ENCODE measurements around the gene PDE6D.
"Not testable (repeated sequence)": the region's sequence is repeated elsewhere in the genome, so short reads cannot be mapped to it uniquely, and the experiment has no call there.

PDE6D gene

DNA sequence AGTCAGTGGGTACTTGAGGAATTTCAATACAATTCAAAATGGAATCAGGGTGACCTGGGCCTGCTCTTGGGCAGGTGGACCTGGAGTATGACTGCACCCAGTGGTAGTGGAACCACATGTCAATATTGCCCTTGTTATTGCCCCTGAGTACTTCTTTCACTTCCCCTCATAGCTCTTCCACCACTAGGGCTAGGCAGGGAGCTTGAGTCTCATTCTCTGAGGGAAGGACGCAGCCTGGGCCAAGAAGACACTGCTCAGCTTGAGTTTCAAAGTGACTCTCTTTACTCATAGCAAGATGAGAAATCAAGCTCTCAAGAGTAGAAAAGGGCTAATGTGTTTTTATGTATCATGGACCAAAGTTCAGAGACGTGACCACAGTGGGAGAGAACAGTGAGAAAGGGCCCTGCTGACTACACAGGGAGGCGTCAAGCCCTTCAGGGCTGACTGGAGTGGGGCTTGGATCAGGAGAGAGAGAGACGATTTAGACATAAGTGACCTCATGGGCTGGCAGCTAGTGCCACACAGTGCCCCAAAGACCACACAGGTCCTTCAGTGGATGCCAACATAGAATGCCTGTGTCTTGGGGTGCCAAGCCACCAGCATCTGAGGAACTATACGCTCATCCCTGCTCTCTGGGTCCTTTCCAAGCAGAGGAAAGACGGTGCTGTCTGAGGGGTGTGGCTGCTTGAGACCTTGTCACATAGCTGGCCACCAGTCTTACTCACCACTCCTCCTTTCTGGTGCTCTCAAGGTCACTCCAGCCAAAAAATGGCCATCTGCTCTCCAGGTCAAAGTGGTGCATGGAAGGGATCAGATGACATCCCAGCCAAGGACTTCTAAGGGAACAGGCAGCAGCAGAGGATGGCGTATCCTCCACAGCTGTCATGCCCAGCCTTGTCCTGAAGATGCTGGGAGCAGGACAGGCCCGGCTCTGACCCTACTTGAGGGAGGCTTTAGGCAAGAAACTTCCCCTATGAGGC is 59.8 kb downstream of the PDE6D start:
- DNase-seq (ENCODE audit: extremely low read depth in 1 of 2, low read depth in 1 of 2) = no peak

DNA sequence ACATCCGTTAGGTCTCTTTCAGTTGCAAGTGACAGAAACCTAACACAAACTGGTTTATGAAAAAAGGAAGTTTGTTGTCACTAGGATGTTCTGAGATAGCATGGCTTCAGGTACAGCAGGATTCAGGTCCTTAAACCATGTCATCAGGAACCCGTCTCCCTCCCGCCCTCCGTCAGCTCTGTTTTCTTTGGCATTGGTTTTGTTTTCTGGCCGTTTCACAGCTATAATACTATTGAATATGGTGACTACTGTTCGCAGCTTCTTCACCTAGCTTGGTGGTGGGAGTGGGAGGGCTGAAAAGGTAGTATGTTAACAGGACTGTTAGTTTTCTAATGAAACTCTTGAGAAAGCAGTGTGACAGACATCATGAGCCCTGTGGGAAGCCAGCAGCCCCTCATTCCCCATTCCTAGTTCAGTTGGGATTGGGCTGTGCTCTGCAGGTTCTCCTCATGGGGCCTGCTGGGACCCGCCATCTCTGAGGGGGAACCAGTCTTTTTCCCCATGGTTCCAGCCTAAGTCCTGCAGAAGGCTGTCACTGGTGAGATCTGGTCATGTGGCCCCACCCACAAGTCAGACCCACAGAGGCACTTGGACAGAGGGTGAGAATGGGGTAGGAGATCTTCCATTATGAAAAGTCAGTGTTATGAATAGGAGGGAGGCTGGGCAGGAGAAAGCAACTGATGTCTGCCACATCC is 60.6 kb downstream of the PDE6D start:
- no peak for DNase-seq (ENCODE audit: extremely low read depth in 1 of 2, low read depth in 1 of 2)

- DNase-seq (ENCODE audit: extremely low read depth in 1 of 2, low read depth in 1 of 2) = no peak
These were observed 62.3 kb downstream of the PDE6D start for GRCh38 chr2:231718799-231719198.

- DNase-seq (ENCODE audit: extremely low read depth in 1 of 2, low read depth in 1 of 2) = no peak
These were observed 63.6 kb downstream of the PDE6D start for GRCh38 chr2:231717281-231718171.

GRCh38 chr2:231716666-231717280 is 64.3 kb downstream of the PDE6D start:
- no peak for DNase-seq (ENCODE audit: extremely low read depth in 1 of 2, low read depth in 1 of 2)

DNA sequence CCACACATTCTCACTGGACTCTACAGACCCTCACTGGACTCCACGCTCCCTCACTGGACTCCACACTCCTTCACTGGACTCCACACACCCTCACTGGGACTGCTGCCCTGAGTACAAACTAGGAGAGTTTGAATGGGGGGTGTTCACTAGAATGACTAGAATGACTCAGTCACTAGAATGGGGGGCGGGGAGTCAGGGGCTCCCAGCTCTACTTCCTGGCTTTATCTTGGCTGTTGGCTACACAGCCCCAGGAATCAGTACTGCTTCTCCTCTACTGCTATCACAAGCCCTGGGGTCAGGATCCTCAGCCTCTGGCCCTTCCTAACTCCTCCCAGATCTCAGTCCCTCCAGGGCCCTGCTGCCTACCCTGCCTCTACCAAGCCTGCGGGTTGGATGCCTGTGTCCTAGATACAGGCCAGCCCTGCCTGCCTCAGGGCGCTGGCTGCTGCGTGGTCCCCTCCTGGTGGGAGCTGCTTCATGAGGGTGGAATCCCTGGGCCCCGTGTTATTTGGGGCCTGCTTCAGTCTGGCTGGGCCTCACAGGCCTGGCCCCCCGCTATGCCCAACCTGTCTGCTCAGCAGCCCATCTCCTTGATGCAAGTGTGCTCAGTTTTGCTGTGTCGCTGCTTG is 65.0 kb downstream of the PDE6D start:
- no peak for DNase-seq (ENCODE audit: extremely low read depth in 1 of 2, low read depth in 1 of 2)

- DNase-seq (ENCODE audit: extremely low read depth in 1 of 2, low read depth in 1 of 2) = no peak
These were observed 65.6 kb downstream of the PDE6D start for GRCh38 chr2:231715499-231715837.

- peak; percentile 61 to 75 for DNase-seq (ENCODE audit: extremely low read depth in 1 of 2, low read depth in 1 of 2)
These were observed 66.2 kb downstream of the PDE6D start for GRCh38 chr2:231714639-231715498.

GRCh38 chr2:231713730-231714638 is 67.1 kb downstream of the PDE6D start:
- peak; percentile 79 to 87 for DNase-seq (ENCODE audit: extremely low read depth in 1 of 2, low read depth in 1 of 2)

DNA sequence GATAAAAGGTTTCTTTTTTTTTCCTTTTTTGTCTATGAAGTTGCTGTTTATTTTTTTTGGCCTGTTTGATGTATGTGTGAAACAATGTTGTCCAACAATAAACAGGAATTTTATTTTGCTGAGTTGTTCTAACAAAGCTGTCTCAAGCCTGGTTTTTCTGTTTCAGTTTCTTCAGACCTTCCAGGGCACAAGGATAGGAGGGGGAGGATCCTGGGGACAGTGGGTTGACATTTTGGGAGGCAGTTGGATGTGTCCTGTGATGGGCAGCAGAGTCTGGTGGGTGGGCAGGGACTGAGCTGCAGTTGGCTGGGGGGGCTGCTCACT is 67.7 kb downstream of the PDE6D start:
- DNase-seq (ENCODE audit: extremely low read depth in 1 of 2, low read depth in 1 of 2) = not testable (repeated sequence)

- DNase-seq (ENCODE audit: extremely low read depth in 1 of 2, low read depth in 1 of 2) = not testable (repeated sequence)
These were observed 68.5 kb downstream of the PDE6D start for GRCh38 chr2:231712451-231713021.

DNA sequence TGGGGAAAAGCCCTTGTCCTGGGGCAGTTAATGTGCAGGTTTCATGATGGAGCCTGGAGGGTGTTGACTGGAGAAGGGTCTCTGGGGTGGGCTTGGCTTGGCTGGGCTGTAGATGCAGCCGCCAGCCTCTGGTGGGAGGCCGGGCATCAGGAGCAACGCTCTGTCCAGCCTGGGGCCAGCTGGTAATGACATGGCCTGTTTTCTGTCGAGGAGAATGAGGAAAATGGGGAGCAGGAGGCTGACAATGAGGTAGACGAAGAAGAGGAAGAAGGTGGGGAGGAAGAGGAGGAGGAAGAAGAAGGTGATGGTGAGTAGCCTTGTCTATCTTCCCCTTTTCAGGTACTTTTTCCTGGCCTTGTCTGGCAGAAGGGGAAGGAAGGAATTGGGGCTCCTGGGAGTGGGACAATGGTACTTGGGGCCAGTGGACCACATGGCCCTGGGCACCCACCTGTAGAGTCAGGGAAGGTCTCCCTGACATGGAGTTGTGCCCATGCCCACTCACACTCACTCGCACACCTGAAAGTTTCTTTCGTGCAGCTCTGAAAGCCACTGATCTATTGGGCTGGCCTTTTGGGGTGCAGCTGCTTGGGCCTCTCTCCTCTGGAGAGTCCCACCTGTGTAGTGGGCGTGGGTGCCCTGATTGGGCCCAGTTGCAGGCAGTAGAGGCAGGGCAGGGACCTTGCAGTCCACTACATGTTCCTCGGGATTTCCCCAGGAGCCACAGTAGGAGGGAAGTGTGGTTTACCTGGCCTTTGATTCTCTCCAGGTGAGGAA is 69.2 kb downstream of the PDE6D start:
- no peak for DNase-seq (ENCODE audit: extremely low read depth in 1 of 2, low read depth in 1 of 2)

DNA sequence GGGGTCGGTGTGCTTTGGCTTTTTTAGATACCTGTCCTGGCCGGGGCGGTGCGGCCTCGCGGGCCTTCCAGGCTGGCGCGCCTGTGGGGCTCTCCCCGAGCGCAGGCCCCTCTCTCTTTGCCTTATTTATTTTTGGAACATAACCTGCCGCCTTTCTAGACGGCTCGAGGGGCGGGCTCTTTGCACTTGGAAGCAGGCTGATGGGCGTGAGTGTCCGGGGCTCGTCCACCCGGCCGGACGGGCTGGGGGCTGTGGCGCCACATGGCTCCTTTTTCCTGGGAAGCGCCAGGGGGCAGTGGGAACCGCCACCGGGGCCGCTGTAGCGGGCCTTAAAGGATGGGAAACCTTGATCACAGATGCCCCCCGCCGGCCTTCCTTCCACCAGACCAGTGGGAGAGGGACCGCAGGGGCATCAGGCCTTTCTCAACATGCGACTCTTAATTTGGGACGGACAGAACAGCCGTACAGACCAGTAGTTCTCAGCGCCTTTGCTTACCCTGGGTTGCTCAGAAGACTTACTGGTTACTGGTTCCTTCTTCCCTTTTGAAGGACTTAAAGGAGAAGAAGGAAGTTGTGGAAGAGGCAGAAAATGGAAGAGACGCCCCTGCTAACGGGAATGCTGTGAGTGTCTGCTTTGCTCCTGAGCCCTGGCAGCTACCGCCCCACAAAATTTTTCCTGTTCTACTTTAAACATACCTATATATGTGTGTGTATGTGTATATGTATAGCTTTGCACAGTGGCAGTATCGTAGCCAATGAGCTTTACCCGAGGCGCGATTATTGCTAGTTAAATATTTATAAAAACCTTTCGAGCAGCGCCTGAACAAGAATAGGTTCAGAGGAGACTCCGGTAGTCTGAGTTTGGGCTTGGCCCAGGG is 70.0 kb downstream of the PDE6D start:
- no peak for DNase-seq (ENCODE audit: extremely low read depth in 1 of 2, low read depth in 1 of 2)

GRCh38 chr2:231709981-231710798 is 70.9 kb downstream of the PDE6D start:
- peak; percentile 26 to 75 for DNase-seq (ENCODE audit: extremely low read depth in 1 of 2, low read depth in 1 of 2)

DNA sequence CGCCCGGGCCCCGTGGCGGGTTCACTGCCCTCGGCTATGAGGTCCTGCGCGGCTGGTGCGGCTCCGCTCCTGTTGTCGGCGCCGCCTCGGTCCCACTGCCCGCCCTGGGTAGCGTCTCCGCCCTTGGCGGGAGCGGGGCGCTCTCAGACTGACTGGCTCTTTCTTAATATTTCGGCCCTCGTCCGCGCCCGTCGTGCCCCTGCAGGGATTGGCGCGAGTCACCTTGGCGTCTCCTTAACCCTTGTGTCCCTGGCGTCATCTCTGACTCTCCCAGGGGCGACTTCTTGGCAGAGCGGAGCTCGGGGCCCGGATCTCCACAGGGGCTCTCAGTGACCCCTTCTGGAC is 71.5 kb downstream of the PDE6D start:
- DNase-seq (ENCODE audit: extremely low read depth in 1 of 2, low read depth in 1 of 2) = no peak
